GM18873 (cell line): ENCODE results near the gene PTPRN2.

Source experiments
- ATAC-seq: cut with Tn5 transposase; IDR thresholded peaks from one replicate; pipeline ENCODE4 v1.9.1; 2021; ENCODE audit warnings: mild to moderate bottlenecking, moderate library complexity, moderate number of reproducible peaks; ENCODE audit not compliant: unreplicated experiment, low FRiP score

PTPRN2 gene

GRCh38 chr7:157886266-157886665 is 701.4 kb downstream of the PTPRN2 start:
- ATAC-seq = no peak

DNA sequence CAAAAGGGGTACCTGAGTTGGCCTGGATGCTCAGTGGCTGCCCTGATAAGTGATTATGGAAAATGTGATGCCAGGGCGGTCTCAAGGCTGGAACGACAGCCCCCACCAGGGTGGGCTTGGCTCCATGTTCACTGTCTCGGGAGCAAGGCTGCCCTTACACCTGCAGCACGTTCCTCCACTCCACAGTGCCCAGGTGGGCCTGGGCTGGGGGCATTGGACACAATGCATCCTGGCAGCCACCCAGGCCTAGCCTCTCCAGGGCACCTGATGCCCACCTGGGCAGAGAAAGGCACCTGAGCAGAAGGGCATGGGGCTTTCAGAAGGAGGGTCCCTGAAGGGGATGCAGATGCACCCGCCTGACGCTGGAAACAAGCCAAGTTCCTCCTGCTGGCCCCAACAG is 702.5 kb downstream of the PTPRN2 start:
- ATAC-seq = no peak

GRCh38 chr7:157884461-157885062 is 703.1 kb downstream of the PTPRN2 start:
- no peak for ATAC-seq

GRCh38 chr7:157881048-157881771 is 706.4 kb downstream of the PTPRN2 start:
- ATAC-seq = no peak

GRCh38 chr7:157879391-157879790 is 708.2 kb downstream of the PTPRN2 start:
- ATAC-seq = no peak

GRCh38 chr7:157877298-157878090 is 710.1 kb downstream of the PTPRN2 start:
- ATAC-seq = no peak

DNA sequence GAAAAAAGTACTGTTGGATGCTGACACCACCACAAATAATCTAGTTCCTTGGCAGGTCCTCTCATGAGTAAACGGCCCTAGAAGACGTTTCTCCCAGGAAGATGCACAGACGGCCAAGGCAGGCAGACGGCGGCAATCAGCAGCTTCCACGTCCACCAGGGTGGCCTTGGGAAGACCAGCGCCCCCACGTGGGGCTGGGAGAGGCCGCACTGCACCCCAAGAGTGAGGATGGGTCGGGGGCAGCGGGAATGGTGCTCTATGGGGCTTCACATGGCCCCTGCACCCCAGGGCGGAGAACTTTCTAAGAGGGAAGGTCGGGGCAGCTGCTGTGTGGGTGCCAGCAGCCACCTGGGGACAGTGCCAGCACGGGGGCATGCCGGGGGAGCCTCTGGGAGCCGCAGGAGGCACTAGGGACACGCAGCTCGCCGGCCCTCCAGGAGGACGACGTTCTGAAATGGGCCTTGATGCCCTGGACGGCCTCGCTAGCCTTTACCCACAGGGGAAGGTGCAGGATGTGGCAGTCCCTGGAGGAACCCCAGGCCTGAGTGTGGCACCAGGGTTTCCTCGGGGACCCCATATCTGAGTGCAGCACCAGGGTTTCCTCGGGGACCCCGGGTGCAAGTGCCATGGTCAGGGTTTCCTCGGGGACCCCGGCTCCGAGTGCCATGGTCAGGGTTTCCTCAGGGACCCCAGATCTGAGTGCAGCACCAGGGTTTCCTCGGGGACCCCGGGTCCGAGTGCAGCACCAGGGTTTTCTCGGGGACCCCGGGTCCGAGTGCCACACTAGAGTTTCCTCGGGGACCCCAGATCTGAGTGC is 710.9 kb downstream of the PTPRN2 start:
- ATAC-seq = no peak

GRCh38 chr7:157875230-157876179 is 712.1 kb downstream of the PTPRN2 start:
- ATAC-seq = no peak

DNA sequence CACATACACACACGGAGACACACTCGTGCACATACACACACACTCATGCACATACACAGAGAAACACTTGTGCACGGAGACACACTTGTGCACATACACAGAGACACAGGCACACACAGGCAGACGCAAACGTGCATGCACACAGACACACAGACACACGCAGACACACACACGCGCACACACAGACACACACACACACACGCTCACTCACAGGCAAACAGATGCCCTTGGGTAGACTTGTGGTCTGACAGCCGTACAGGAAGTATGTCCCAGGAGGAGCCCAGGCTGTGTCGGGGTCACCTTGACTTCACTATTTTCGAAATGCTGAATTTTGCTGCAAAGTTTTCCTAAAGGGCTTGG is 712.8 kb downstream of the PTPRN2 start:
- no peak for ATAC-seq

GRCh38 chr7:157874208-157874816 is 713.3 kb downstream of the PTPRN2 start:
- ATAC-seq = no peak

DNA sequence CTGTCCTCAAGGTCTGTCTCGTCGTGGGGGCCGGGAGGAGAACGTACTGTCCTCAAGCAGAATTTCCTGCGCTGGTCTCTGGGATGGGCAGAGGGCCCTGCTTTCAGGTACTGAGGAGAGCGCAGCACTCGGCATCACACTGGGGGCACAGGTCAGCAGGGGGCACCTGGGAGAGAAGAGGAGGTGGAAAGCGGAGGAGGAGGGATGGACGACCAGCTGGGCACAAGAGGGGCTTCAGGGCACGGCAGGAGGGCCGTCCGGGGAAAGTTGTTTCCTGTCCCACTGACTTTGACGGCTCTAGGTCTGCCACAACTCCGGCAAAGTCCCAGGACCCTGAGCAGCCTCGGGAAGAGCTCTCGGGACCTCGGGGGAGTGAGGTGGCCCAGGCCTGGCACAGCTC is 714.0 kb downstream of the PTPRN2 start:
- ATAC-seq = no peak

DNA sequence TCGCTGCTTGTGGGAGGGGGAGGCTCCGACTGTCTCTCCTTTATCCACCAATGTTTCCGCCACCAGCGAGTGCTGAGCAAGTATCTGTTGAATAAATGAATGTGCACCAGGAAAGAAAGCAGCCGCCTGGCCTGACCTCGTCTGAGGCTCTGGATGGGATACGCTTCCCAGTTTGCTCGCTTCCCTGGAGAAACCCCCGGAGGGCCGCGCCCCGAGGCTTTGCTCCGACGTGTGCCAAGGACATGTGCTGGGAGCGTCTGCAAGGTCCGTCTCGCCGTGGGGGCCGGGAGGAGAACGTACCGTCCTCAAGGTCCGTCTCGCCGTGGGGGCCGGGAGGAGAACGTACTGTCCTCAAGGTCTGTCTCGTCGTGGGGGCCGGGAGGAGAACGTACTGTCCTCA is 714.4 kb downstream of the PTPRN2 start:
- ATAC-seq = no peak

- ATAC-seq = no peak
Observed at GRCh38 chr7:157872447-157872846, 715.2 kb downstream of the PTPRN2 start.

GRCh38 chr7:157871681-157872080 is 715.9 kb downstream of the PTPRN2 start:
- no peak for ATAC-seq

GRCh38 chr7:157870644-157871290 is 716.9 kb downstream of the PTPRN2 start:
- ATAC-seq = no peak

DNA sequence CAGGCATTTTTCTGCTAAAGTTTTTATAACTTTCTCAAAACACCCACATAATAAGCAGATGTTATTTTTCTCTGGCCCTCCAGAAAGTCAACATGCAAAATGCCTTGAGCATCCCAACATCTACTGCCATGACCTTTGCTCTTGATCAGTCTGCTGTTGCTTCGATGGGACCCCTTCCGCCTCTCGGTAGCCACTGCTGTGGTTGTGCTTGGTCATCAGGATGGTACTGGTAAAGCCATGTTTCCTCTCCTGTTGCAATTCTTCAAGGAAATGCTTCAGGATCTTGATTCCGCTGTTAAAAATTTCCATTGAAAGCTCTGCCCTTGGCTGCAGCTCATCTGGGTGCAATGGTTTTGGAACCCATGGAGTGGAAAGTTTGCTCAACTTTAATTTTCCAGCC is 717.8 kb downstream of the PTPRN2 start:
- ATAC-seq = no peak

DNA sequence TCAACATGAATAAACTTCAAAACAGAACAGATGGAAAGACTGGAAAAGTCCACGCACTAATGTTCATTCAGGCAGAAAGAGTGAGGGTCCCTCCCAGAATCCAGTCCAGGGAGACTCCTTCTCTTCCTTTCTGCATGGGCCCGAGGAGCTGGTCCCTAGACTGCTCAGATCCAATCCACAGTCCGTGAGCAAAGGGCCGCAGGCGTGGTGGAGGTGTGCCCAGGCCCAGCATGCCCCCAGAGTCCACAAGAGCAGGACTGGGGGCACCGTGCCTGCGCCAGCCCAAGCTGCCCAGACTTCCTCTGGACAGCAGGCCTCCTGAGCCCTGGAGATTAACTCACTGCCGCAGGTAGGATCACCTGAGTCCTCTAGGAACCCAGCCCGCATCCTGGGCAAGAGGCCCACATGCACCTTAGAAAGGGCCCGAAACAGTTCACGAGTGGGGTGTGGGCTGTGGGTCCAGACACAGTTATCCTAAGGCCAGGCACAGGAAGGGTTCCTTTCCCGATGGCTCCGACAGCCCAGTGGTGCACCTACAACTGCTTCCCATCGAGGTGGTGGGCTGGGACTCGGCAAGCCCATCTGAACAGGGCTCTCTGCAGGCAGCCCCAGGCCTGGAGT is 719.8 kb downstream of the PTPRN2 start:
- no peak for ATAC-seq

DNA sequence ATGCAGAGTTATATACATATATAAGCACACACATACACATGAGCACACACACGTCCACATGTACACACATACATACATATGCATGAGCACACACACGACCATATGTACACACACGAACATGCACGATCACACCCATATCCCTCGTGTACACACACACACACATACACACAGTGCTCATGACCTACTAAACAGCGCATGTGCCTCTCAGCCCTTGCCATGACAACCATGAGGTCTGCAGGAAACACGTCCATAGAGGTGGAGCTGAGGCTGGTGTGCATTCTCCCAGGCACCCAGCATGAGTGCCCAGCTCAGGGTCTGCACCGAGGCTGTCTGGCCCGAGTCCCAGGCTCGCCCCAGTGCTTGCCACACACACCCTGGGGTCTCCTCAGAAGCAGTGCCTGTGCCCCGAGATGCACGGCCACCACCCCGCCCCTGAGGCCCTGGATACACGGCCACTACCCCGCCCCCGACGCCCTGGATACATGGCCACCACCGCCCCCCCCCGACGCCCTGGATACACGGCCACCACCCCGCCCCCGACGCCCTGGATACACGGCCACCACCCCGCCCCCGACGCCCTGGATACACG is 721.2 kb downstream of the PTPRN2 start:
- no peak for ATAC-seq
